T-helper 2 cell (primary cell): ENCODE results near the gene TNK2.

ENCODE experiments used
- DNase-seq, 5 experiments: peaks; one replicate each; pipeline versions ENCODE4 v3.0.0 to v3.0.0-alpha.2; 2012 to 2022

The TNK2 gene

DNA sequence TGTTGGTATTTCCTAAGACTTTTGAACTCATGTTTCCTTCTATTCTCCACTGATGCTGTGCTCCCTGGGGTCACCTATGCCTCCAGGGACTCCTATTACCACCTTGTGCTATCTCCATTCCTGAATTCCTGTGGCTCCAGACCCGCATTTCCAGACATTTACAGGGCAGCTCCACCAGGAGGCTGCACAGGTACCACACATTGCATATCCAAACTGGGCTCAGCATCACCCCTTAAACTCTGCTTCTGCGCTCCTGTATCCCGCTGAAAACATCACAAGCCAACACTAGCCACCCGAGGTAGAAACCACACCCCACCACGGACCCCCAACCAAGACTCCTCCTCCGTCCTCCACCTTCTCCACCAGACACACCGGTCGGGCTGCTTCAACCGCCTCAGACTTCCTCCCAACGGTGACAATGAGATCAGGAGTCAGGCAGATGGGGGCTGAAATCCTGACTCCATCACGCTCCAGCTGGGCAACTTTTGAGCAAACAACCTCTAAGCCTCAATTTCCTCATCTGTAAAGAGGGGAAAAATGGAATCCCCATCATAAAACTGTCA, 10.4 kb downstream of the TNK2 start:
- no peak for DNase-seq

DNA sequence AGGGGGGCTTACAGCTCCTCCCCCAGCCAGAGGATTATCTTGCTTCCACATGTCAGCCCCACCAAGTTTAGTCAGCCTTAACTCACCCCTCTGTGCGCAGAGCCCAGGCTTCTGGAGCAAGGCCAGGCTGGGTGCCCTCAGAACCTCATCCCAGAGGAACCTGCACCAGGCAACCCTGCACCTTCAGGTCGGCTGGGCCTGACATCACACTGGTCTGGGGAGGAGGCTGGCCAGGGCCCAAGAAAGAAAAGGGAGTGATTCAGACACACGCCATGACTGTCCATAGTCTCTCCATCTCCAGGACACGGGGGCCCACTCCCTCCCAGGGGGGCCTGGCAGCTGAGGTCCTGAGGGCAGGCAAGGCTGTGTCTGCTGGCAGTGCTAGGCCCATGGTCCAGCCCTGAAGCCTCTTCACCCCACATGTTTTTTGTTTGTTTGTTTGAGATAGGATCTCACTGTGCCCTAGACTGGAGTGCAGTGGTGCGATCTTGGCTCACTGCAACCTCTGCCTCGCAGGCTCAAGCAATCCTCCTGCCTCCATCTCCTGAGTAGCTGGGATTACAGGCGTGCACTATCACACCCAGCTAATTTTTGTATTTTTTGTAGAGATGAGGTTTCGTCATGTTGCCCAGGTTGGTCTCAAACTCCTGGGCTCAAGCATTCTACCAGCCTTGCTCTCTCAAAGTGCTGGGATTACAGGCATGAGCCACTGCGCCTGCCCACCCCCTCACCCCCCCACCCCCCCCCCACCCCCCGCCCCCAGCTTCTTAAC, 11.1 kb downstream of the TNK2 start:
- no peak for DNase-seq

DNA sequence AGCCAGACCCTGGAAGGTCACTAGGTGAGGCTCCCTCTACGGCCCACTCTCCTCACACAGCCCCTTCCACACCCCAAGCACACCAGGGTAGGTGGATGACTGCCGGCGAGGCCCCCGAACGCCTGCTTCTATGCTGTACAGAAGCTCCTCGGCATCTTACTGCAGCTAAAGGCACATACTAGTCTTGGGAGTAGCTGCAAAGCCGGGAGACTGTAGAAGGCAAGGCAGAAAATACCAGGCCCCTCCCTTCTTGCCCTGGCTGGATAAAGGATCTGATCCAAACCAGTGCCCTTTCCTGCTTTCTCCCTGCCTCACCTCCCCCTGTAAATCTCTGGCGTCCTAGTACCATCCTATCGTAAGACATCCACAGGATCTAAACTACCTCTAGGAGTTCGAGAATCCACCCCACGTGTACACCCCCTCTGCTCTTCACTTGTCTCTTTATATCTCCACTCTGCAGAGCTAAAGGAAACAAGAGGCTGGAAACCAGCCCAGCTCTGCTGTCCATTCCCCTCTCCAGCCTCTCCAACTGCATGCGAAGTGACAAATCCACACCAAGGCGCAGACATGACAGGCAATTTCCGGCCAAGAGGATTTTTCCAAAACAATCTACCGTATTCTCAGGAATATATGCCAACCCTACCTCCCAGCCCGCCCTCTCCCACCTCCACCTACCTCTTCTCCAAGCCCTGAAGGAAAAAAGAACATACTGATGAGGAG, 11.8 kb downstream of the TNK2 start:
- DNase-seq: no peak

DNA sequence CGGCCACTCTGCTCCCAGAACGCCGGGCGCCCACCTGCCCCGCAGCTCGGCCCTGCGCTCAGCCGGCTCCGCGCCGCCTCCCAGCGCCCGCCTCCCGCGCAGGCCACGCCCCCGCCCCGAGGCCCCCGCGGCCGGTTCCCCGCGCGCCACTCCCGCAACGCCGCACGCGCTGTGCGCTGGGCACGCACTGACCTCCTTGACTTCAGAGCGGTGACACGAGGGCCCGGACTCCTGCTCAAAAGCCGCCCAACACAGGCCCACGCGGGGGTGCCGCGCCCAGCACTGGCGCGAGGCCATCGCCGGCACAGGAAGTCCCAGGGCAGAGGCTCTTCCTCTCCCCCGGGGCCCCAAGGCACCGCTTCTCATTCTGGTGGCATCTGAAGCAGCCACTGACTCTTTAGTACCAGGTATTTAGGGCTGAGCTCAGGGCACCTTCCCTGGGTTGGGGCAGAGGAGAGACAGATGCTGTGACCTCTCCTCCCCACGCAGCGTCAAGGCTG, 12.4 kb downstream of the TNK2 start:
- DNase-seq: peak; percentile 39 to 82 (median 53)

DNA sequence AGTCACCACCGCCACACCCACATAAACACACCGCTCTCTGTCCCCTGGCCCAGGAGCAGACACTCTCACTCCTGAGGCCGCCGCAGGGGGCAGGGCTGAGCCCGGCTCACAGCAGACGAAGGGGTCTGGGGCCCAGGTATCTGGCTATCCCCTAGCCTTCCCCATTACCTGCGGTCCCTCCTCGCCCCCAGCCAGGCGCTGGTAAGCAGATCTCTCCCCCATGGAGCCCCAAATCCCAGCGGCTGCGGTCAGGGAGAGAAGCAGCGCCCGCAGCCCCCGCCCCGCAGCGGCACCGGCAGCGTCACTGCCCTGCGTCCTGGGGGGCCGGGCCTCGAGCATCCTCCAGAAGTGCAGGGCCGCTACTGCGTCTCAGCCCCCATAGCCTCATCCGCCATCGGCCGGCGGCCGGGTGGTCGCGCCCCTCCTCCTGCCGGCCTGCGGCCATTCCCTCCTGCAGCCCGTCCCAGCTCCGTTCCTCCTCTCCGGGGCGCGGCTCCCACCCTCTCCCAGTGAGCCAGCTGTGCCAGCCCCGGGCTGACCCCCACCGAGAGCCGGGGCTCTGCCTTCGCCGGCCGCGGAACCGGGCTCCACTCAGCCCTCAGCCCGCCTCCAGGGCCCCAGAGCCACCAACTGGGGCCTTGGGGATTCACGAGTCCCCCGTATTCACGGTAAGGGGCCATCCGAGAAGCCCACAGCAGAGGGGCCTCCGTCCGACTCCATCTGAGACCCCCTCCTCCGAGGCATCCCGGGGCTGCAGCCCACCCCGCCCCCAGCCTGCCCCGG, 13.1 kb downstream of the TNK2 start:
- peak; percentile 43 to 79 (median 58) for DNase-seq

DNA sequence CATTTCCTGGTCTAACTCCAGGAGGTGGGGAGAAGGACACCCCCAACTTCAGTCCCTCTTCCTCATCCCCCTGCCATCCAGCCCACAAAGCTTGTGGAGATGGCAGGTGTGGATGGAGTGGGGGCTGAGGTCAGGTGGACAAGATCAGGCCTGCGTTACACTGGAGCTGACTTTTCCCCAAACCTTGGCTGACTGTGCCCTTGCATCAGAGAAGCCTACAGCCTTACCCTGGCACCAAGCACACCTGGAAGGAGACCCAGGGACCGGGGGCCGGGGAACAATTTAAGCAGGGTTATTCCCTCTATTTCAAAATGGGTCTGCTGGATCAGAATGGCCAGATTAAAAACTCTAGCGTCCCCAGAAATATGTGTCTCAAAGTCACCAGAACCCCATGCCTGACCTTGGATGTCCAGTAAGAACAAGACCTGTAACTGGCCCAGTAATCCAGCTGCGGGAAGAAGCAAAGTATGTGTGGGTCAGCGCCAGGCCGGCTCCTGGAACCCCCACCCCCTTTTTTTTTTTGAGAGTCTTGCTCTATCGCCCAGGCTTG, 14.4 kb downstream of the TNK2 start:
- DNase-seq: no peak

DNA sequence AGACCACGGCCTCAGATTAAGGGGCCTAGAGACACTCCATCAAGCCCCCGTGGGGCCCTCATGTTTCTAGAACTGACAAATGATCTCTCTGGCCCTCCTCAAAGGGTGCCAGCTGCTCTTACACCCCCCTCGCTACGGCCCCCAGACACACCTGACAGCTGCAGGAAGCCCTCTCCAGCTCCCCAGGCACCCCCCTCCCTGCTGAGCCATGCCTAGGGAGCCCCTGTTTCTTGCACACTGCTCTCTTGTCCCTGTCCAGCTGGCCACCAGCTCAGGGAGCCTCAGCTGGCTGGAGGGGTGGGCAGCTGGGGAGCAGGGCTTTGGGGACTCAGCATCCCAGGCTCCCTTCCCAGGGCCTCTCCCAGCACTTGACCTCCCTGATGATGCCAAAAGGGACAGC, 14.8 kb downstream of the TNK2 start:
- DNase-seq: no peak

DNA sequence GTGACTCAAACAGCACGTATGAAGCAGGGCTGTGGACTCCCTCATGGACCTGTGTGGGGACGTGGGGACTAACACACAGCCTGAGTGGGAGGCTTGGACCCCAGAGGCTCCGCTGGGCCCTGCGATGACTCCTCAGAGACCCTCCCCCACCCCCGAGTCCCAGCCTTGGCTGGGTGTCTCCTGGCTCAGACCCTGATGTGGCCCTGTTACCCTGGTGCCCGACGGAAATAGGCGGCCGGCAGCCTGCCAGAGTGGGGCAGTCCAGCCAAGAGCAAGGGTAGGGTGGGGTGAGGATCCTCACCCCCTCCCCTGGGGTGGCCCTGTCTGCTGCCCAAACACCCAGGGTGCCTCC, 15.3 kb downstream of the TNK2 start:
- DNase-seq: no peak

DNA sequence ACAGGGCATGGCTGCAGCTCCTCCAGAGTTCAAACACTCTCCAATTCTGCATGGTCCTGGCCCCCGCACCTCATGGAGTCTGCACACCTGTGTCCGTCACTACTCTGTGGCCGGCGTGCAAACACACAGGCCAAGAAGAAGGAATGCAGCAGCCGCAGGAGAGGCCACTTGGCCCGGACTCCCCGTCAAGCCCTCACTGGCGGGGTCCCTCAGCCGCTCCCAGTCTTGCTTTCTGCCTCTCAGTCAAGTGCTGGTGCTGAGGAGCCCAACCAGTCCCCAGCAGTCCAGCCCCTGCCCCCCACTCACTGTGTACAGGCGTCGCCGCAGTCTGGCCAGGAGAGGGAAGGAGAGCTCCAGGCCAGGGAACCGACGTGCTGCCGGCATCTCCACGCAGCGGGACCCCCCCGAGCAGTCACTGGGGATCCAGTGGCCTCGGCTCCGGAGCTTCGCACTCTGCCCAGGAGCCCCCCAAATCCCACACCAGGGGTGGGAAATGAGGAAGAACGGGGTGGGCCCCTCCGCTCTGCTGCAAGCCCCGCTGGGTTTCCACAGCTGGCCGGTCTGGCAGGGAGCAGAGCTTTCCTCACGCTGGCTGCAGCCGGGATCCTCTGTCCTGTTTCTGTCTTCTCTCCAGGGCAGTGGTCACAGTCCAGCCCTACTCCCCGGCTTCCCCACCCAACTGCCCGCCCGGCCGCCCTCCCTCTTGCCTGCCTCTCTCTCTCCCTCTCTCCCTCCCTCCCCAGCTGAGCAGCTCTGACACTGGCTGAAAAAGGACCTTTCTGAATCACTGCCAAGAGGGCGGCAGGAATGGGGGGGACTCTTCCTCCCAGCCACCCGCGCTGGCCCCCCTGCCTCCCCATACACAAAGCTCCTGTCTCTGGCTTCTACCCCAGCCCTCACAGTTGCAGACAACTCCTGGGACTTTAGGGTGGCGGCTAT, 16.0 kb downstream of the TNK2 start:
- no peak for DNase-seq

DNA sequence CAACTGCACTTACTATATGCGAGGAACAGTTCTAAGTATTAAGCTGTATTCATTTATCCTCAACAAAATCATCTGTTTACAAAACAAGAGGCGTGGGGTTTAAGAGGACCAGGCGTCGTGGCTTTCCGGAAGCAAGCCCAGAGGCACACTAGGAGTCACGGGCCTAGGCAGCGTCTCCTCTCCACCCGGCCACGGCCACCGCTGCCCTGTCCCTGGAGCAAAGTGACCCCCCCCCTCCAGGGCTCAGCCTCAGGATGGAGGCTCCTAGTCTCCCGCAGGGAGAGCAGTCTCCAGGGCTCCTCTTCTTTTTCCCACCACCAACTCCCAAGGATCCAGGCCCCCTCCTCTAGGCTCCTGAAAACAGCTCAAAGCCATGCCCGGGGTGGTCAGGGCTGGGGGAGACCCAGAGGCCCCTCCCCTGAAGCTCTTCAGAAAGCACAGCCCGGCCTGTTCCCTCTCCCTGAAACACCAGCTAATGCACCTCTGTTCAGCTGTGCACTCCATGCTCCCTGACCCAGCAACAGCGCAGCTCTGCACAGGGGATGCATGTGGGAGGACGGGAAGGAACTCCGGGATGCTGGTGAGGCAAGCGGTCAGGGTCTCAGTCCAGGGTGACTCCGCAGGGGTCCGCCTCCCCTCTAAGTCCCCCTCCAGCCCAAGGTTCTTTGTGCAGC, 16.8 kb downstream of the TNK2 start:
- no peak for DNase-seq

DNA sequence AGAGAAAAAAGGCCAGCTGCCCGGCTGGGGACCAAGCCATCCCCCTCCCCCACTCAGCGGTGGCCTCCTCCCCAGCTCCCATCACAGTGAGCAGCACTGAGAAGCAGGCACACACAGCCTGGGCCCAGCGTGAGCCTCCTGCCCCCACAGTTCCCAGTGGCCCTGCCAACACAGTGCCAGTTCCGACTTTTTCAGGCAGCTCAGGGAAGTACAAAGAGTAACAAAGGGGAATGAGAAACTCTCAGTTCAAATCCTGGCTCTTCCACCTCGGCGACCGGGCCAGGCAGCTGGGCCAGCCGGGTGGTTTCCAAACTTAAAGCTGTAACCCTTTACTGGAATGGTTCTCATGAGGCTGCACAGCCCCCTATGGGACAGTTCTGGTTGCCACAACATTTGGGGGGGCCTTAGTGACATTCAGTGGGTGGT, 18.5 kb downstream of the TNK2 start:
- no peak for DNase-seq

DNA sequence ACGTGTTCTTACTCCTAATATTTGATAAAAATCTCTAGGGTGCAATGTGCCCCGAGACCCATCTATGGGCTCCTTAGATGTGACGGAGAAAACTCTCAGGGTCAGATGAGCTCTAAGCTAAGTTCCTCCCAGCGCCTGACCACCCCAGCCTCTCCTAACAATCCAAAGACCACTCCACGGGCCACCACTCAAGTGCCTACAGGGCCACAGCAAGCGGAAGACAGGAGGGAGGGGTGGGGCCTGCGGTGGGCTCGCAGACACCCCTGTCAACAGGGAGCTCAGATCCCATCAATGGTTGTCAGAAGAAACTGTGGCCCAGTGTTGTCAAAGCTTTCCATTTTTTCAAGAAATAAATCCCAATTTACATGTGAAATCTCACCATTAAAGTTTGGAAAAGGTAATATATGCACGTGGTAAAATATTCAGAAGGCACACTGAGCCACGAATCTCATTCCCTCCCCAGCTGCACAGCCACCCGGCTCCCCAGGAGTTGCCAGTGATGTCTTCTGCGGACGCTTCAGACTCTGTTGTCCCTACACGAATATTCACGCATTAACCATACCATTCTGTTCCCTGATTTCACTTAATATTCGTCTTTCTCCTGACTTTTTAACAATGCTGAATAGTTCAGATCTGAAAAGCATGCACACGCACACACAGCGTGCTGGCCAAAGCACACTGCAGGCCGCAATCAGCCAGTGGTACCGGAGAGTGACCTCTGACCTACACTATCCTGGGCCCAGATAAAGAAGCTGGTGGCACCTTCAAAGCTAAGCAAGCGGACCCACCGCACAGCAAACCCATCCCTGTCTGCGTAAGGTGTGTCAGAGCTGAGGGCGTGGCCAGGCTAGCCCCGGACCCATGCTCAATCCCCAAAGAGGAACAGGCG, 19.1 kb downstream of the TNK2 start:
- DNase-seq: no peak

DNA sequence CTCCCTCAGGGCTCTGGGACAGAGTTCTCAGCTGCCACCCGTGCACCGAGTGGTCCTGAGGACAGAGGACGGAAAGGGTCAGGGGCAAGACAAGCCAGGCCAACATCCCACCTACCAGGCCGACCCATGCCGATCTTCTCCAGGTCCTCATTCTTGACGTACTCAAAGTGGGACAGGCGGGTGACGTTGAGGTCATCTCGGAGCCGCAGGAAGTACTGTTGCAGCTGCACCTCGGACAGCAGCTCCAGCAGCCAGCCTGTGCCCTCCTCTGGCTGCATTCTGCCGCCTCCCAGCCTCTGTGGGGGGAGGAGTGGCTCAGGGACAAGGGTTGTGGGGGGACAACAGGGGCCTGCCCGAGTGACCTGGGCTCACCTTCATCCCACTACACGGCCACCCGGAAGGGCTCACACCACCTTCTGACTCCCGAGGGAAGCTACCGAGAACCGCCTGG, 20.0 kb downstream of the TNK2 start:
- no peak for DNase-seq

DNA sequence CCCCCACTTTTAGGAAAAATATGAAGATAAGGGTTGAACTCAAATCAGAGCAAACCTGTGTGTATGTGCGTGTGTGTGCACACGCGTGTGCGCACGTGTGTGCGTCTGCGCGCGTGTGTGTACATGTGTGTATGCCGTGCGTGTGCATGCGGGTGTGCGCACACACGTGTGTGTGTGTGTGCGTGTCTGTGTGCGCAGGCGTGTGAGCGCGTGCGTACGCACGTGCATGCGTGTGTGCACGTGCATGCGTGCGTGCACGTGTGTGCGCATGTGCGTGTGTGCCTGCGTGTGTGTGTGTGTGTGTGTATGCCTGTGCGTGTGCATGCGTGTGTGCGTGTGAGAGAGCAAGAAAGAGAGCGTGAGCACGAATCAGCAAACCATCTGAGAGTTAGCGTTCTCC, 20.7 kb downstream of the TNK2 start:
- DNase-seq: no peak

DNA sequence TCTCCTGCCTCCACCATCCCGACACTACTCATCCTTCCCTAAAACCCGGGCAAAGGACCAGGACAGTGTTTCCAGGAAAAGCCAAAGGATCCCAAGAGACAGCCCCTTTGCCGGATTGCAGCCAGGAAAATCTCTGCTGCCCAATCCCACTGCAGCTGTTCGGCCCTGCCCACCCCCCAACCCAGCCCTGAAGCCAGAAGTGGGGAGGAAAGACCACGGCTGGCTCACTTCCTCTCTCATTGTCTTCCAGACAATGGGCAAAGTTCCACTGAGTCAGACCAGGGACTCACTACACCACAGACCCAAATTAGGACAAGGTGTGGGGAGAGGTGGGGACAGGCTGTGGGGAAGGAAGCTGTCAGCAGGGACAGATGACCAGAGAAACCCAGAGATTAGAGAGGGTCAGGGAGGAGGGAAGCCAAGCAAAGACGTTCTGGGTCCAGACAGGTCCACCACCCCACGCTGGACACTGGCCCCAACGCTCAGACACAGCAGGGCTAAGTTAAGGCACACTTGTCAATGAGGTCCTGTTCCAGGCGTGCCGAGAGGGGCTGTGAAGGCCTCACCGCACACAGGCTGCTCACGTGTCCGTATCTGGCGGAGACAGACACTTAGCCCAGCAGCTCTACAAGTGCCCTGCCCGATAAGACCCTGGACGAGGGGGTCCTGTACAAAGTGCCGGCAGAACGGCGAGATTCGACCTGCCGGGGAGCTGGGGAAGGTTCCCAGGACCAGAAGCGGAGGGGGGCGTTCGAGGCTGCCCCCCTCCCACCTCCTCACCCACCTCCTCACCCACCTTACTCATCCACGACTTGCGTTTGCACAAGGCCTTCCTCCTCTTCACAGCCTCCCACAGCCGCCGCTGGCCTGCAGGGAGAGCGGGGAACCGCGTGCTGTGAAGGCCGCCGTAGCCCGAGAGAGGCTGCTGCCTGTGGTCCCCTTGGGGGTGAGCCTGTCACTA, 21.9 kb downstream of the TNK2 start:
- no peak for DNase-seq

DNA sequence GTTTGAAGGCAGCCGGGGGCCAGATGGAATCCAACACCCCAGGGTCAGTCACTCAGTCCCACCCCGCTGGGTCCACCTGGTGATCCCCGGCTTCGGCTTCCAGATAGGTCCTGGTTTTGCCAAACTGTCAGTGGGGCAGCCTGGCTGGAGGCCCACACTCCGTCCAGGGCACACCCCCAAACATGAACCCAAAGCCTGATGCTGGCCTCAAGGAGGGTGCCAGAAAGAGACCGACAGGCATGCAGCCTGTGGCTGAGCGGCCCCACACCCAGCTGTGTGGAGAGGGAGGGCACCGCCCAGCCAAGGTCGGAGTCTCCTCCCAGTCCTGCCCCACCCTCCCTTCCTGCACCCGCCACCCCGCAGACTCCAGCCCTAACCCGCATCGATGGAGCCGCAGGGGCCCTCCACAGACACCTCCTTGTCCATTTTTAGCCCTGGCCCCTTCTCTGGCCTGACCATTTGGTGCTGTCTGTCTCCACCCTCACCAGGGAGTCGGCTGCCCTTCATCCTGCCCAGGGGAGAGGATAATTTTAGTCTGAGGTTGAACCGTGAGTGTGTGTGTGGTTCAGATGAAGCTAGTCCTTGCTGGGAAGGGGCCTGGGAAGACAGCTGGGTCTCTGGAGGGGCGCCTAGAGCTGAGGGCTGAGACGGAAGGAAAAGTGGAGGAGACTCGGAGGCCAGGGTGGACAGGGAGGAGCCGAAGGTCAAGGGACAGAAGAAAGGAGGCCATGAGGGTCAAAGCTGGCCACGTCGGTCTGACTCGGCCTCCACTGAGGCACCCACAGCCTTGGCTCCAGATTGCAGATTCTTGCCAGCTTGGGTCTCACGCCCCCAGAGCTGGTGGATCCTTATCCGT, 23.1 kb downstream of the TNK2 start:
- no peak for DNase-seq

DNA sequence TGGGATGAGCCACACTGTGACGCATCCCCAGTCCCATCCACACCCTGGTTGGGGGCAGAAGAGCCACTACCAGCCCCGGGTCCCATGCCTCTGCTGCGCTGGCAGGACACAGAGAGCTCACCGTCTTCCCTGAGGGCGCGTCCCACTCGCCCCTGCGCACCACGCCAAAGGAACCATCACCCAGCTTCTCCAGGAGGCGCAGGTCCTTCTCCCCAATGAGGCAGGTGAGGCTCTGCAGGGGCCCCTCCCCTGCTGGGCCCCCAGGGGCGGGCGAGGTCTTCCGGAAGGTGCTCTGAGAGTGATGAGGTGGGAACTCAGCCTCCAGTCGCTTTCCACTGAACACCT, 23.7 kb downstream of the TNK2 start:
- no peak for DNase-seq

DNA sequence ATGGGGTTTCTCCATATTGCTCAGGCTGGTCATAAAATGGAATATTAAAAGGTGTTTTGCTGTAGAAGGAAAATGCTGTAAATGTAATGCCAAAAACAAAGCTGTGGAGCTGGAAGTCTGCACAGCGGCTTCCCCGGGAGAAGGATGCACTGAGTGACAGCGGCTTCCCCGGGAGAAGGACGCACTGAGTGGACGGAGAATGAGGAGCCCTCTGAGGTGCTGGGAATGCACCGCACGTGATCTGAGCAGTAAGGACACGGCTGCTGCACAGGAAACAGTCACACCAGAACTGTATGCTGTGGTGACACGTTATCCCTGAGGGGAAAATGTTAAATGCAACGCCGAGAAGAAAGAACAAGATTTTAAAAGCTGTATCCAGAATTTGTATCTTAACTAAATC, 24.6 kb downstream of the TNK2 start:
- no peak for DNase-seq
